IMR-90 (cell line): Measurements from ENCODE around the gene PNRC2.

Source experiments
- CEBPB ChIP-seq: IDR thresholded peaks from 2 replicates; pipeline ENCODE4 v1.6.1; 2012; ENCODE audit warnings: low read depth, low read length, improper control_type of control experiment
- CTCF ChIP-seq: conservative IDR thresholded peaks from 2 replicates; pipeline ENCODE4 v1.5.1; 2012; ENCODE audit warnings: mild to moderate bottlenecking, low read depth, low read length, improper control_type of control experiment
- ELK1 ChIP-seq: fragments of 150-350 bp; IDR thresholded peaks from 2 replicates; pipeline ENCODE4 v1.6.1; 2016; ENCODE audit warnings: low read depth, mild to moderate bottlenecking, low read length, moderate library complexity, borderline replicate concordance
- MAZ ChIP-seq: IDR thresholded peaks from 2 replicates; pipeline ENCODE4 v1.6.1; 2012; ENCODE audit warnings: low read depth, mild to moderate bottlenecking, low read length, improper control_type of control experiment, moderate library complexity, borderline replicate concordance
- POLR2A ChIP-seq: IDR thresholded peaks from 2 replicates; pipeline ENCODE4 v1.6.1; 2012; ENCODE audit warnings: mild to moderate bottlenecking, low read depth, low read length
- RFX5 ChIP-seq: IDR thresholded peaks from 2 replicates; pipeline ENCODE4 v1.8.0; 2012; ENCODE audit warnings: low read depth, mild to moderate bottlenecking, low read length, moderate library complexity
- SMC3 ChIP-seq: fragments of 150-350 bp; IDR thresholded peaks from 2 replicates; pipeline ENCODE4 v1.6.1; 2016; ENCODE audit warnings: low read depth, mild to moderate bottlenecking, antibody characterized with exemption, low read length, moderate library complexity

- no peak for TF ChIP-seq RFX5
- TF ChIP-seq POLR2A: no peak
- no peak for TF ChIP-seq CTCF
- no peak for TF ChIP-seq MAZ
- no peak for TF ChIP-seq CEBPB
- TF ChIP-seq ELK1: no peak
- TF ChIP-seq SMC3: no peak
These were observed 28.1 kb upstream of the PNRC2 start for GRCh38 chr1:23931491-23931880.
